Mesenchymal stem cell (in vitro differentiated cells and primary cell): Measurements from ENCODE around the gene HNMT.

ENCODE experiments used
- DNase-seq: peaks from one replicate; pipeline ENCODE4 v3.0.0-alpha.2; 2013
- H2AFZ ChIP-seq: one replicate; pipeline ENCODE4 v1.6.1; 2013; ENCODE audit warnings: low read depth, mild to moderate bottlenecking, control low read depth, inconsistent platforms, low read length, moderate library complexity
- H2AK5ac ChIP-seq: 2 replicates; pipeline ENCODE4 v1.6.1; 2013; ENCODE audit warnings: low read length, moderate library complexity, mild to moderate bottlenecking, inconsistent platforms; ENCODE audit not compliant: severe bottlenecking
- H2BK120ac ChIP-seq: one replicate; pipeline ENCODE4 v1.6.1; 2013; ENCODE audit warnings: low read depth, mild to moderate bottlenecking, inconsistent platforms, low read length, moderate library complexity
- H2BK12ac ChIP-seq, 2 experiments: one replicate each; pipeline ENCODE4 v1.6.1; 2013; ENCODE audit warnings: inconsistent platforms in 2 of 2, low read length in 2 of 2, mild to moderate bottlenecking in 2 of 2, moderate library complexity in 2 of 2, control low read depth in 1 of 2
- H2BK15ac ChIP-seq: one replicate; pipeline ENCODE4 v1.6.1; 2013; ENCODE audit warnings: mild to moderate bottlenecking, low read depth, inconsistent platforms; ENCODE audit not compliant: poor library complexity, severe bottlenecking
- H2BK5ac ChIP-seq: 2 replicates; pipeline ENCODE4 v1.6.1; 2013; ENCODE audit warnings: low read depth, mild to moderate bottlenecking, low read length, control low read depth, inconsistent platforms; ENCODE audit not compliant: poor library complexity, severe bottlenecking
- H3K14ac ChIP-seq, 2 experiments: one replicate each; pipeline ENCODE4 v1.6.1; 2013; ENCODE audit warnings: inconsistent platforms in 2 of 2, low read length in 2 of 2, control low read depth in 1 of 2, mild to moderate bottlenecking in 1 of 2, moderate library complexity in 1 of 2
- H3K18ac ChIP-seq, 2 experiments: one replicate each; pipeline ENCODE4 v1.6.1; 2013; ENCODE audit warnings: inconsistent platforms in 2 of 2, low read length in 2 of 2, control low read depth in 1 of 2, low read depth in 1 of 2, mild to moderate bottlenecking in 1 of 2
- H3K23ac ChIP-seq, 2 experiments: one replicate each; pipeline ENCODE4 v1.6.1; 2013; ENCODE audit warnings: inconsistent platforms in 2 of 2, low read length in 2 of 2, mild to moderate bottlenecking in 2 of 2, moderate library complexity in 2 of 2, control low read depth in 1 of 2
- H3K27ac ChIP-seq: 2 replicates; pipeline ENCODE4 v1.5.1; 2013; ENCODE audit warnings: mild to moderate bottlenecking, moderate library complexity, low read length, control low read depth, inconsistent platforms; ENCODE audit not compliant: poor library complexity, severe bottlenecking
- H3K27me3 ChIP-seq, 2 experiments: 2 replicates each; pipeline versions ENCODE4 v1.6.1 to v1.7.0; 2013; ENCODE audit warnings: low read length in 2 of 2, mild to moderate bottlenecking in 2 of 2, moderate library complexity in 2 of 2, control low read depth in 1 of 2, inconsistent platforms in 1 of 2; ENCODE audit not compliant: control insufficient read depth in 1 of 2, insufficient read depth in 1 of 2
- H3K36me3 ChIP-seq, 2 experiments: 2 replicates each; pipeline versions ENCODE4 v1.6.1 to v1.7.0; 2013; ENCODE audit warnings: low read length in 2 of 2, control low read depth in 1 of 2, inconsistent platforms in 1 of 2, low read depth in 1 of 2, mild to moderate bottlenecking in 1 of 2; ENCODE audit not compliant: insufficient read depth in 2 of 2, control insufficient read depth in 1 of 2
- H3K4ac ChIP-seq, 2 experiments: one replicate each; pipeline ENCODE4 v1.6.1; 2013; ENCODE audit warnings: inconsistent platforms in 2 of 2, low read length in 2 of 2, mild to moderate bottlenecking in 2 of 2, moderate library complexity in 2 of 2, control low read depth in 1 of 2, low read depth in 1 of 2
- H3K4me1 ChIP-seq: 2 replicates; pipeline ENCODE4 v1.6.1; 2013; ENCODE audit warnings: low read depth, low read length, control low read depth; ENCODE audit not compliant: control insufficient read depth, insufficient read depth
- H3K4me2 ChIP-seq: 2 replicates; pipeline ENCODE4 v1.6.1; 2013; ENCODE audit warnings: low read length, mild to moderate bottlenecking, inconsistent platforms; ENCODE audit not compliant: poor library complexity, severe bottlenecking
- H3K4me3 ChIP-seq, 2 experiments: 2 replicates each; pipeline versions ENCODE4 v1.5.1 to v1.7.0; 2013; ENCODE audit warnings: low read length in 2 of 2, mild to moderate bottlenecking in 2 of 2, control low read depth in 1 of 2, low read depth in 1 of 2; ENCODE audit not compliant: insufficient read depth in 1 of 2
- H3K79me1 ChIP-seq: replicated peaks from 2 replicates; pipeline ENCODE4 v1.6.1; 2013; ENCODE audit warnings: mild to moderate bottlenecking, control low read depth, low read length, inconsistent platforms; ENCODE audit not compliant: poor library complexity, severe bottlenecking
- H3K9ac ChIP-seq: 2 replicates; pipeline ENCODE4 v1.7.0; 2013; ENCODE audit warnings: mild to moderate bottlenecking, low read length, moderate library complexity
- H3K9me3 ChIP-seq: 2 replicates; pipeline ENCODE4 v1.7.0; 2013; ENCODE audit warnings: mild to moderate bottlenecking, low read length; ENCODE audit not compliant: control insufficient read depth
- H4K8ac ChIP-seq: one replicate; pipeline ENCODE4 v1.6.1; 2013; ENCODE audit warnings: inconsistent platforms, mild to moderate bottlenecking, low read length, moderate library complexity
- H4K91ac ChIP-seq: one replicate; pipeline ENCODE4 v1.6.1; 2013; ENCODE audit warnings: mild to moderate bottlenecking, low read length, inconsistent platforms
- WGBS: methylation state at CpG from one replicate; pipeline ENCODE4 v1.1.7; 2013; ENCODE audit warnings: mixed read lengths; 5-methylcytosine and 5-hydroxymethylcytosine counted together

The HNMT gene

DNA sequence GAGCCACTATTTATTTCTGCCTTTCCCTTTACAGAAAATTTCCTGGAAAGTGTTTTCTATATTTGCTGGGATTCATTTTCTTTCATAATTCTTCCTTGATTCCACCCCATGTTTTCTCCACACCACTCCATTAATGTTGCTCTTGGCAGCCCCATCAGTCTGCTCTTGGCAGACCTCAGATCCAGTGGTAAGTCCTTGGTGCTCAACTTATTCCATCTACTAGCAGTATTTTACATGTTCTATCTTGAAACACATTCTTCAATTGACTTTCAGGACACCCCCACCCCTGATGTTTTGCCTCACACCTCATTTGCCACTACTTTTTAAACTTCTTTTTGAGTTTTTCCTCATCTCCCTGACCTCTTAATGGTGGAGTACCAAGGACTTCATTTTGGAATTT, 65.0 kb downstream of the HNMT start:
- H3K9ac ChIP-seq: no peak overlapping the region
- H3K4me3 ChIP-seq: no peak overlapping the region
- H2BK5ac ChIP-seq: no peak overlapping the region
- no peak overlapping the region for H4K8ac ChIP-seq
- no peaks in the 10 kb centered on the region for H3K4me1 ChIP-seq
- no peak overlapping the region for H3K23ac ChIP-seq
- no peak overlapping the region for H3K4me2 ChIP-seq
- no peak overlapping the region for H3K18ac ChIP-seq
- no peak overlapping the region for H2BK120ac ChIP-seq
- no peak overlapping the region for H3K27ac ChIP-seq
- H3K79me1 ChIP-seq: no peaks in the 10 kb centered on the region
- no peaks in the 10 kb centered on the region for H3K36me3 ChIP-seq
- no peak overlapping the region for H3K4ac ChIP-seq
- H3K14ac ChIP-seq: no peak overlapping the region
- H3K9me3 ChIP-seq: no peaks in the 10 kb centered on the region
- no peak overlapping the region for H2AK5ac ChIP-seq
- H2BK12ac ChIP-seq: no peak overlapping the region
- H3K27me3 ChIP-seq: no peaks in the 10 kb centered on the region
- H2AFZ ChIP-seq: no peak overlapping the region
- no peak for DNase-seq
- H4K91ac ChIP-seq: no peak overlapping the region
- no peak overlapping the region for H2BK15ac ChIP-seq

DNA sequence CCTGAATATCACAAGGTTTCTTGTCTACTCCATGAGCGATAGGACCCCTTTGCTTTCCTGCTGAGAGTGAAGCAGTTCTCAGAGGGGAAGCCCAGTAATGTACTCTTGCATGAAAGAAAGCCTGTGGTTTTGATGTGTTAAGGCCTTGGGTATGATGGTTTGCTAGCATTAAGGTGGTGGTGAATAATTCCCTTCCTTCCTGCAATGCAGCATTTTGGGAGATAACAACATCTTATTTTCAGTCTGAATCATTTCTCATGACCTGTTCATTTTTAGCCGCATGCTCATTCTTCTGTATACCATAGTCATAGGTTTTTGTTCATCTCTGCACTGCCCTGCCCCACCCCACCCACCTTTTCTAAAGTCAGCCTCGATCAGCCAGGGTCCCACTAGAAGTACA, 66.2 kb downstream of the HNMT start:
- H3K9ac ChIP-seq: no peak overlapping the region
- no peak overlapping the region for H2AFZ ChIP-seq
- no peaks in the 10 kb centered on the region for H3K79me1 ChIP-seq
- no peak overlapping the region for H3K4me3 ChIP-seq
- 94% methylated on average over 2 of the region's 3 CpGs for WGBS
- no peak overlapping the region for H3K4ac ChIP-seq
- no peaks in the 10 kb centered on the region for H3K9me3 ChIP-seq
- peak overlapping the region; percentile 19 for H3K27ac ChIP-seq
- H3K4me2 ChIP-seq: no peak overlapping the region
- H3K23ac ChIP-seq: no peak overlapping the region
- H2BK120ac ChIP-seq: no peak overlapping the region
- H2AK5ac ChIP-seq: no peak overlapping the region
- H2BK12ac ChIP-seq: no peak overlapping the region
- no peak overlapping the region for H3K14ac ChIP-seq
- no peak overlapping the region for H2BK5ac ChIP-seq
- no peak overlapping the region for H2BK15ac ChIP-seq
- no peaks in the 10 kb centered on the region for H3K4me1 ChIP-seq
- no peaks in the 10 kb centered on the region for H3K27me3 ChIP-seq
- H3K18ac ChIP-seq: no peak overlapping the region
- no peaks in the 10 kb centered on the region for H3K36me3 ChIP-seq
- no peak overlapping the region for H4K91ac ChIP-seq
- peak; percentile 11 for DNase-seq
- H4K8ac ChIP-seq: no peak overlapping the region

DNA sequence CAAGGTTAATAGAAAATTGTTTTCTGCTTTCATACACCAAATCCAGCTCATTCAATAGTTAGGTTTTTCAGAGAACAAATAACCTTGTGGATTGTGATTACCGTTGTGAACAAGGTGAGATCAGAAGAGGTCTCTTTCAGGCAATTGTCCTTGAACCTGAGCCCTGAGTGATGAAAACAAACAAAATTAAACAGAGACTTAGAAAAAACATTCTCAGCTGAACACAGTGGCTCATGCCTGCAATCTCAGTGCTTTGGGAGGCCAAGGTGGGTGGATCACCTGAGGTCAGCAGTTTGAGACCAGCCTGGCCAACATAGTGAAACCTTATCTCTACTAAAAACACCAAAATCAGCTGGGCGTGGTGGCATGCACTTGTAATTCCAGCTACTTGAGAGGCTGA, 68.1 kb downstream of the HNMT start:
- H3K4ac ChIP-seq: no peak overlapping the region
- H3K14ac ChIP-seq: no peak overlapping the region
- H3K9me3 ChIP-seq: no peaks in the 10 kb centered on the region
- no peaks in the 10 kb centered on the region for H3K79me1 ChIP-seq
- H3K23ac ChIP-seq: no peak overlapping the region
- WGBS: 93% methylated on average over 1 of the region's 2 CpGs
- H2BK120ac ChIP-seq: no peak overlapping the region
- no peak overlapping the region for H2BK5ac ChIP-seq
- H3K27me3 ChIP-seq: no peaks in the 10 kb centered on the region
- DNase-seq: no peak
- H3K27ac ChIP-seq: no peak overlapping the region
- H2BK12ac ChIP-seq: no peak overlapping the region
- H3K4me2 ChIP-seq: no peak overlapping the region
- H4K91ac ChIP-seq: no peak overlapping the region
- no peak overlapping the region for H3K4me3 ChIP-seq
- no peak overlapping the region for H2AK5ac ChIP-seq
- H3K18ac ChIP-seq: no peak overlapping the region
- H3K4me1 ChIP-seq: no peaks in the 10 kb centered on the region
- no peak overlapping the region for H4K8ac ChIP-seq
- H3K36me3 ChIP-seq: no peaks in the 10 kb centered on the region
- H2BK15ac ChIP-seq: no peak overlapping the region
- H2AFZ ChIP-seq: no peak overlapping the region
- no peak overlapping the region for H3K9ac ChIP-seq

DNA sequence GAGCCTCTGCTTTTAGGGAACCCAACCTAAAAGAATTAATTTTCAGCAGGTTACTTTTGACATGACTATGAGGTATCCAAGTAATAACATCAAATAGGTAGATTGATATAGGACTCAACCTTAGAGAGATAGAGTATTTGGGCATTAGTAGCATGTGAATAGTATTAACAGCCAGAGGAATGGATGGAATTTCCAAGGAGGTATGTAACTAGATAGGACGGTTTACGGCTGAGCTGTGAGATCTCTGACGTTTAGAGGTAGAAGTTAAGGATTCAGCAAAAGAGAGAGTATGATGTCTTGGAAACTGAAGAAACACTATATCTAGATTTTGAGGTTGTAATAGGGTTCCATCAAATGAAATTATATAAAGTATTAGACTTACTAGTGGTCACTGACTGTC, 70.3 kb downstream of the HNMT start:
- no peak overlapping the region for H3K4me3 ChIP-seq
- H3K9me3 ChIP-seq: no peaks in the 10 kb centered on the region
- no peak overlapping the region for H2AK5ac ChIP-seq
- H4K8ac ChIP-seq: no peak overlapping the region
- no peak overlapping the region for H2AFZ ChIP-seq
- H3K14ac ChIP-seq: no peak overlapping the region
- no peak overlapping the region for H2BK15ac ChIP-seq
- H2BK5ac ChIP-seq: no peak overlapping the region
- H3K4ac ChIP-seq: no peak overlapping the region
- H3K36me3 ChIP-seq: no peaks in the 10 kb centered on the region
- no peak overlapping the region for H3K18ac ChIP-seq
- no peaks in the 10 kb centered on the region for H3K27me3 ChIP-seq
- no peak overlapping the region for H2BK120ac ChIP-seq
- H3K23ac ChIP-seq: no peak overlapping the region
- no peaks in the 10 kb centered on the region for H3K4me1 ChIP-seq
- H4K91ac ChIP-seq: no peak overlapping the region
- H3K4me2 ChIP-seq: no peak overlapping the region
- H3K9ac ChIP-seq: no peak overlapping the region
- H3K27ac ChIP-seq: no peak overlapping the region
- WGBS: 74% methylated on average over 3 of the region's 3 CpGs
- no peak for DNase-seq
- H3K79me1 ChIP-seq: no peaks in the 10 kb centered on the region
- no peak overlapping the region for H2BK12ac ChIP-seq
